ENCODE results near the gene BBIP1.
A peak's percentile ranks its signal among the peaks of the same experiment; 100 is the strongest.

The BBIP1 gene

GRCh38 chr10:110861476-110861875 lies 57.5 kb downstream of the BBIP1 start:
- no peak for DNase-seq

- DNase-seq: no peak
These were observed 58.3 kb downstream of the BBIP1 start for GRCh38 chr10:110860576-110861241.

DNA sequence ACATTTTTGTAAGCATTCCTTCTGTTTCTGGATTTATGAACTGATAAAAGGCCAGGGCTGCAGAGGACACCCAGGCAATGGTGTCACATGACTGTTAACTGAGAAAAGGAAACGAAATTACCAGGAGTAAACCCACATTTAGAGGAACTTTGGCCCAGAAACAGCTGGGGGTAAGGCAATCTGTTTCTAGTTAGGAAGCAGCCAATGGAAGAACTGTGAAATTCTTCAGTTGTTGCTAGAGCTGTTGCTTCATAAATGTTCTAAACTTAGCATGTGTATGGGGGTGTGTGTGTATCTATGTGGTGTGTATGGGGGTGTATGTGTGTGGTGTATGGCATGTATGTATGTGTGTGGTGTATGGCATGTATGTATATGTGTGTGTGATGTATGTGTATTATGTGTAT lies 59.0 kb downstream of the BBIP1 start:
- no peak for DNase-seq

DNA sequence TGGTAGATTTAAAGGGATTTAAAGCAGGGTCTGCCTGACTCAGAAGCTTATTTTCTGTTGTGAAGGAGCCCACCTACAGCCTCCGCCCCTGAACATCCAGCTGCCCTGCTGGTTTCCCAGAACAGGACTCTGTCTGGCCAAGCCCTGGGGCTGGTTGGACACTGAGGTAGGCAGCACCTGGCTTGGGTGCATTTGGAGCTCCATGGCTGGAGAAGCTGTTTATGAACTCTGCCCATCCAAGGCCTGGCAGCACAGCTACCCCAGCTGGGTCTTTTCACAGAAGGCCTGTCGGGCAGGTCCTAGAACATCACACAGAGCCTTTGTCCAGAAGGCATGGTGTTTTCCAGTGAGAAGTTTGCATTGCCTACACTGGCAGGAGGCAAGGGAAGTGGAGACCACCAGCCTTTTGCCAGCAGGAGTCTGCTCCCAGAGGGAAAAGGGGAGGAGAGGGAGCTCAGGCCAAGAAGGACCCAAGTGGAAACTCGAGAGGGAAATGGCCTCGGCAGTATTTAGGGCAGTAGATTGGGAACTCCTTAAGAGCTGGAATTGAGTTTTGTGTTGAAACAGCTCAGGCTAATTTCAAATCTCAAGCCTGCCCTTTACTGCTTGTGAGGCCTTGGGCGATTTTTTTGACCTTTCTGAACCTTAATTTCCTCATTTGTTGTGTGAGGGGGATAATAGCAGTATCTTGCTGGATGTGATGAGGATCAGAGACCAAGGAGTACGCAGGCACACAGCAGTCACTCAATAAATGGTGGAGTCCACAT lies 59.6 kb downstream of the BBIP1 start:
- DNase-seq: no peak

- no peak for DNase-seq
These were observed 60.6 kb downstream of the BBIP1 start for GRCh38 chr10:110858297-110858934.

GRCh38 chr10:110857265-110858171 lies 61.5 kb downstream of the BBIP1 start:
- peak; percentile 39 for DNase-seq

DNA sequence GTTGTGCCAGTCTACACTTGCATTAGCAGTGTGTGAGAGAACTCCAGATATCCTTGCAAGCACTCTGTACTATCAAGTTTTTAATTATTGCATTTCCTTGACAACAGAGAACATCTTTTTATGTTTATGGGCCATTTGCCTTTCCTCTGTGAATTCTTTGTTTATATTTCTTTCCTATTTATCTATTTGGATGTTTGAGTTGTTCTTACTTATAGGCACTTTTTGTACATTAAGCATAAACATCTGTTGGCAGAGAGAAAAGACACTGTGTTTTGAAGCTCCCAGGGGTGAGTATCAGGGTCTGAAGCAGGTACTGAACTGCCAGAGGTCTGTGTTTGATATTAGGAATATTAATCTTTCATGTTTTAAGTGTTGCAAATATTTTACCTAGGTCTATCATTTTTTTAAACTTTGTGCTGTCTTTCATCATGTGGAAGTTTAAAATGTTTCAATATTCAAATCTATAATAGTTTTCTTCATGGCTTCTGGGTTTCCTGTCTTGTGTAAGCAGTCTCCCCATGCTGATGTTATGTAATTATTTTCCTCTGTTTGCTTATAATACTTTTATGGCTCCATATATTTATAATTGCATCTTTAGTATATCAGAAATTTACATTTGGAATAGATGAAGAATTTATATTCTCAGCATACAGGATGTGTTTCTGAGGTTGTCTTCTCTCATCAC lies 64.9 kb downstream of the BBIP1 start:
- DNase-seq: no peak

DNA sequence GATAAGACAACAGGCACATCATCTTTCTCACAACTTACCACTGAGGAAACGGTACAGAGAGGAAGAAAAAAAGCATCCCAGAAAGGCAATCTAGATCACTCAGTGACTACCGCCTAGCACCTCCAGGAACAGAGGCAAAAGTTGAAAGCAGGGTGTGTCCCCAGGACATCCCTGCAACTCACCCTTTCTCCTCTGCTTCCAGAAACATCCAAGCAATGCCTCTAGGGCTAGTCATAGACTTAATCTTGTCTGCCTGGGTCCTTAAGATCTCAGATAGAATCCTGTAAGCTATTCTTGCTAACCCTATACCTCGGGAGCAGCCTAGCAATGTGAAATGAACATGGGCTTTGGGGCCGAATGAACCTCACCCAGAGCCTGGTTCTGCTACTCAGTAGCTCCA lies 66.0 kb downstream of the BBIP1 start:
- DNase-seq: no peak

GRCh38 chr10:110852255-110852896 lies 66.6 kb downstream of the BBIP1 start:
- DNase-seq: no peak

GRCh38 chr10:110851020-110851612 lies 67.9 kb downstream of the BBIP1 start:
- DNase-seq: no peak

DNA sequence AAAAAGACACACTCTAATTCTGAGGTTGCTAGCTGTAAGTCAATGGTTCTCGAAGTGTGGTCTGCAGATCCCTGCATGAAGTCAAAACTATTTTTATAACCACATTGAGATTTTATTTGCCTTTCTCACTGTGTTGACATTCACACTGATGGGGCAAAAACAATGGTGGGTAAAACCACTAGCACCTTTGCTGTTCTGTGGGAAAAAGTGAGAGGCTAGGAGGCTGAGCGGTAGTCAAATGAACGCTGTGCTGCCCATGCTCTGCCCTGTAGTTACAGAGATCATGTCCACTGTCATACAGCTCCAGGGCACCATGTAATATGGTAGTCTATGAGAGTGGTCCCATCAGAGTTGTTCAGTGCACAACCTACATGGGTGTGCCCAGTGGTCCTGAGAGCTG lies 68.9 kb downstream of the BBIP1 start:
- no peak for DNase-seq
